Fibroblast of peridontal ligament (primary cell): ENCODE results near the gene TPPP3.
"Not testable (repeated sequence)": the region's sequence is repeated elsewhere in the genome, so short reads cannot be mapped to it uniquely, and the experiment has no call there.

ENCODE experiments used
- DNase-seq: peaks from one replicate; pipeline ENCODE4 v3.0.0-alpha.2; 2010; ENCODE audit errors: extremely low read depth

Gene TPPP3

DNA sequence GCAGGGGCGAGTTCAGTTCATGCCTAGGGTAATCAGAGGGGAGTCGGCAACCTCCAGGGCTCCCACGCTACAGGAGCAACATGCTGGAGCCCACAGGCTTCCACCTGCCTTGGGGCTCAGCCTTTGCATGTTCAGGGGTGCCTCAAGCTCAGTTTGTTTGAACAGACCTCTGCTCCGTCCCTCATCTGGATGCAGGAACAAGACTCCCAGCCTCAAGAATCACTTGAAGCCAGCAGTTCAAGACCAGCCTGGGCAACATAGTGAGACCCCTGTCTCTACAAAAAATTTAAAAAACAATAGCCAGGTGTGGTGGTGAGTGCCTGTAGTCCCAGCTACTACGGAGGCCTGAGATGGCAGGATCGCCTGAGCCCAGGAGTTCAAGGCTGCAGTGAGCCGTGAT lies 32.7 kb upstream of the TPPP3 start:
- no peak for DNase-seq

DNA sequence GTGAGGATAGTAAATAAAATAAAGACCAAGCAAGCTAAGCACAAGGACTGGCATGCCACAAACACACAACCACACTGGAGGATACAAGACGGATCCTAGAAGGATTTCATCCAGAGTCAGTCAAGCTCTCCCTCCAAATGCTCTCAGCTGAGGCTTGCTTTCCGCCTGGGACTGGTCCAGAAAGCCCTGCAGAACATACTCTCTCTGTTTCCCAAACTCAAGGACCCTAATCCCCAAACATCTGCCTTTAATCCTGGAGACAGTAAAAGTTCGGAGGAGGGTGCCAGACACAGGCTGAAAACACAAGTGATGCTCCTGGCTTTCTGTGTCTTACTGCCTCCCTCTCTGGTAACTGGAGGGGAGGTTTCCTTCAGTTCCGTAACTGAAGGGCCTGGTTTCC lies 32.3 kb upstream of the TPPP3 start:
- no peak for DNase-seq

DNA sequence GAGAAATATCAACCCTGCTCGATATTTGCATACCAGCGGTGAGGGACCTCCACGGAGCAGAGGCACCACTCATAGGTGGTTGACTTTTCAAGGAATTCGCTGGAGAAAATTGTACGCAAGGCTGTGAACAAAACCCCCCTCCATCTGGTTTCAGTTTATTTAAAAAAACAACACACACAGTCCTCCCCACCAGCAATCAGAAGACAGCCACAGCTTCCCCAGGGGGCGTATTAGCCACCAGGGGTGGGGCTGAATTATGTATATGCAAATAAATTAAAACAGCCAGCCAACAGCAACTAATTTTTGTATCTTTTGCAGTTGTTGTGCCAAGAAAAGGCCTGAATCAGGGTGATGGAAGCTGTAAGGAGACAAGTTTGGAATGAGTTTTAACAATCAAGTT lies 31.8 kb upstream of the TPPP3 start:
- peak; percentile 77 for DNase-seq

DNA sequence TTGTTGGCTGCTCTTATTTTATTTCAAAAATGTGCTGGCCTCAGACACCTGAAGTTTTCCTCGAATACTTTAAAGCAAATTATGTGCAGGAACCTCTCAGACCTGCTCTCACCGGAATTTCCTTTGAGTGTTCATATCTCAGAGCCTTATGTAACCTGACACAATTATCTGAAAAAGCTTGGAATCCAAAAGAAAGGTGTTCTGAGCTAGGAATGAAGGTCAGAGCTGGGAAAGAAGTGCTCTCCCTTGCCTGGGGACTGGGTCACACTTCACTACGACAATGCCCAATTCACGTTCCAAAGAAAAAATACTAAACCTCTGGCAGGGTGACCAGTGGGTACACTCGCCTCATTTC lies 30.9 kb upstream of the TPPP3 start:
- no peak for DNase-seq

DNA sequence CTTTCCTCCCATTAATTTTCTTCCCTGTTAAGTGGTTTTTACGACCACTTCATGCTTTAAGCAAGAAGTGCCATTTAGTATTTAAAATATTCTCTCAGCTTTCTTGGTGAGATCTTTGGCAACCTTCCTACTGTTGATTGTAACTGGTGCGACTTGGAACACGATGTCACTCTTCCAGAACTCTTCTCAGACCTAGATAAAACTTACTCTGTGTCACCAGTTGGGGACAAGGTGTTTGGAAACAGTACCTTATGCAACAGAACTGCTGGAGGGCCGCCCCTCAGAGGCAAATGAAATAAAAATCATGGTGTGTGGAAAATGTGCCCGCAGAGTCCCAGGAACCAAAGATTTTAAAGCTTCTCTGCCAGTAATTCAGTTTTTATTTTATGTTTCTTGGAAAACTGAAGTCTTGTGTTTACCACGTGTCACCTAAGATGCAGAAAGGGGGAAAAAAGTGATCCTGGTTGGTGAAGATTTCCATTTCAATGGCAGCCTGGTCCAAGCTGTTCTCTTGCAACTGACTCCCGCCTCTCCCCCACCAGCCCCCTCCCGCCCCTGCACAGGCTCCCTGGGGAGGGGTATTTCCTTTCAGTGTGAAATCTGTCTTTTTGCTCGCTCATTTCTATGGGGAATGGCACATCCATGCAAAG lies 30.4 kb upstream of the TPPP3 start:
- no peak for DNase-seq

DNA sequence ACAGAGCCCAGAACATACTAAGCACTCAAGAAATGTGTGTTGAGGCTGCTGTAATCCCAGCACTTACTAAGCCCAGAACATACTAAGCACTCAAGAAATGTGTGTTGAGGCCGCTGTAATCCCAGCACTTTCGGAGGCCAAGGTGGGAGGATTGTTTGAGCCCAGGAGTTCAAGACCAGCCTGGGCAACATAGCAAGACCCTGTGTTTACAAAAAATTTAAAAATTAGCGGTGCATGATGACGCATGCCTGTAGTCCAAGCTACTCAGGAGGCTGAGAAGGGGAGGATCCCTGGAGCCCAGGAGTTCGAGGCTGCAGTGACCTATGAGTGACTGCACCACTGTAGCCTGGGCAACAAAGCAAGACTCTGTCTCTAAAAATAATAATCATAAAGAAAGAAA lies 29.7 kb upstream of the TPPP3 start:
- DNase-seq, result no peak

DNA sequence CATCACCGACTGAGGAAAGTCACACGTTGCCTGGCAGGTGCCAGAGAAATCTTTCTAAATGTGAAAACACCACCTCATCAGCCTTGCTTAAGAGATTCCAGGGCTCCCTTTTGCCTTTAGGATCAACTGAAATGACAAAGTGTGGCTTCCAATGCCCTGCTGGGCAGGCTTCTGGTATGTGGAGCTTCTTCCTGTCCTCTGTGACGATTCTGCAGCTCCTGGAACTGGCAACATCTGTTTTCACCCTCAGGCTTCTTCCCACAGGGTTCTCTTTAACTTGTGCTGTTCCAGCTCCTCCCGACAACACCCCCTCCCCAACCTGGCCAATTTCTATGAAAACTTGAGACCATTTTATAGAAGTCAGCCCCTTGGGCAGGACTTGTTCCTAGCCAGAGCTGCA lies 27.7 kb upstream of the TPPP3 start:
- DNase-seq, result no peak

DNA sequence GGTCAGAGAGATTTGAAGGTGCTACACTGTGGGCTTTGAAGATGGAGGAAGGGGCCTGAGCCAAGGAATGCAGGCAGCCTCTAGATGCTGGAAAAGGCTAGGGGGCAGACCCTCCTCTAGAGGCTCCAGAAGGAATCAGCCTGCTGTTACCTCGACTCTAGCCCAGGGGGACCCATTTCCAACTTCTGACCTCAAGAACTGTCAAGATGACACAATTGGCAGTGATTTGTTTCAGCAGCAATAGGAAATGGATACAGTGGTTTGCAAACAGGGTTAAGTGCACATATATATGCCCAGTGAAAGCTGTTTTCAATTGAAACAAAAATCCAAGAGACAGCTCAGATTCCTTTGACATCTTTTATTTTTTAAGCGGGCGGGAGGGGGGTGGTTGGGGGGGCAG lies 26.6 kb upstream of the TPPP3 start:
- peak; percentile 49 for DNase-seq

DNA sequence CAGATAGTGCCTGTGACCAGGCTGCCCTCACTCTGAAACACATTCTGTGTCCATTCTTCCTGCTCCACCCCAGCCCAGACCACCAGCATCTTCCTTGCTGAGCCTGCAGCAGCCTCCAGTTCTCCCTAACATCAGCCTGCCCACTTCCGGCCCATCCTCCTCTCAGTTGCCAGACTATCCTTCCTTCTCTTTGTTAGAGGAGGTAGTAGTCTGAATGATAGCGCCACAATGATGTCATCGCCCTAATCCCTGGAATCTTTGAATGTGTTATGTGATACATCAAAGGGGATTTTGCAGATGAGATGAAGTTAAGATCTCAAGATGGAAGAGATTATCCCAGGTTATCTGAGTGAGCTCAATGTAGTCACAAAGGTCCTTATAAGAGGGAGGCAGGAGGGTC lies 26.2 kb upstream of the TPPP3 start:
- no peak for DNase-seq

DNA sequence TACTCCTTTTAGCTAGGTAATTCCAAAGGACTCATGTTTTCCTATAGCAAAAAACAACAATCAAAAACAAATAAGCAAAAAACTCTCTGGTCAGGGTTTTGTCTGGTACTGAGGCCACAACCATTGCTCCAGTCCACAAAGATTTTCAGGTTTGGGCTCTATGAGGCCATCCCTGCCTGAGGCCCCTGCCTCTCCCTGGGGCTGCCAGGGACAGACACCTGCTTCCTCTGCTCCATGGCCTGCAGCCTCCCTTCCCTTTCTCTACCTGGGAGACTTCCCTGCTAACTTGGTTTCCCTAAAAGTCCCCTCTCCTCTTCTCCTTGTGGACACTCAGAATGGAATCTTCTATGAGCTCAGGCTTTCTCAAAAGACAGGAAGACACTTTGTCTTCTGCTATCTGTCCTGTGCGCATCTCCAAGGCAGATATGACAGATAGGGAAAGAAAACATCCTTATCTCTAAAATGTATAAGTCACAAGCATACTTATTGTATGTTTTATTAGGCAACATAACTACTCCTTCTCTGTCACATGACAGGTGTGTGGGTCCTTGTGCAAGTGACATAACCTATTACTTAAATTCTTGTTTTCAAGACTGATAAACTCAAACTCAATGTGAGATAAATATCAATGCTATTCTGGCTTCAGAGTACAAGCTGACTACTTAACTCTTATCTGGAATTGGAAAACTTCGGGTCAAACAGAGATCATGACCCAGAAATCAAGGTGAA lies 24.2 kb upstream of the TPPP3 start:
- no peak for DNase-seq

DNA sequence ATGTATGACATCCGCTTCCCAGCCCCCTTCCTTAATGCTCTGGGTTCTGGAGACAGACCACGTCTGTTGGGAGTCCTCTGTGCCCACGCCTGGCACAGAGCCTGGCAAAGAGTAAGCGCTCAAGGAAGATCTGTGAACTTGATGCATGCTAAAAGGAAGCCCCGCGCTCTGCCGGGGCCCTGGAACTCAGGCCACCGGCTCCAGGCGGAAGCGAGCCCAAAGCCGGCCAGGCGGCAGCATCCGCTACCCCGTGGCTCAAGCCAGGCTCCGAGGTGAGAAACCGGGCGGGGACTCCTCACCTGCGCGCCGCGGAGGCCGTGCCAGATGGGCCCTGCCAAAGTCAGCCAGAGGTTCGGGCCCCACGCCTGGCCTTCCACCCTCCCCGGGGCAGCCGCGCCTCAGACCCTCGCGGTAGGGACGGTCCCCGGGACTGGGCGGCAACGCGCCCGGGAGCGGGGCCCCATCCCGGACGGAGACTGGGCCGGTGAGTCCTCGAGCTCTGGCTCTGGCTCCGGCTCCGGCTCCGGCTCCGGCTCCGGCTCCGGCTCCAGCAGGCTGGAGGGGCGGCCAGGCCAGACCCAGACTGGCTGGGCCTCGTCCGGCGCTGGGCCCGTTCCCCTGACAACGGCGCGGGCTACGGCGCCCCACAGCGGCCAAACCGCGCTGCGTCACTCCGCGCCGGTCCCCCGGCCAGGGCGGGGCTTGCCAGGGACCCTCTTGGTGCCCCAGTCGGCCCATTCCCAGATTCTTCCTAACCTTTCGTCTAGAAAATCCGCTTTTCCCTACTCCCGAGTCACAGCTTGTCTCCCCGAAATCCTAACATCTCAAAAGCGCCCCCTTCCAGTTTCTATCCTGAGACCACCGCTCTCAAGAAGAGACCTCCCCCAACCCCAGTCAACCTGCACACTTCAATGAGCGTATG lies 22.8 kb upstream of the TPPP3 start, which contains the start of gene ZDHHC1:
Gene ZDHHC1, minus strand, starts transcription at position 606 of the 922 bp plus-strand sequence. CDS start 8,702 bp downstream, outside the sequence.
- DNase-seq, result peak; percentile 54

DNA sequence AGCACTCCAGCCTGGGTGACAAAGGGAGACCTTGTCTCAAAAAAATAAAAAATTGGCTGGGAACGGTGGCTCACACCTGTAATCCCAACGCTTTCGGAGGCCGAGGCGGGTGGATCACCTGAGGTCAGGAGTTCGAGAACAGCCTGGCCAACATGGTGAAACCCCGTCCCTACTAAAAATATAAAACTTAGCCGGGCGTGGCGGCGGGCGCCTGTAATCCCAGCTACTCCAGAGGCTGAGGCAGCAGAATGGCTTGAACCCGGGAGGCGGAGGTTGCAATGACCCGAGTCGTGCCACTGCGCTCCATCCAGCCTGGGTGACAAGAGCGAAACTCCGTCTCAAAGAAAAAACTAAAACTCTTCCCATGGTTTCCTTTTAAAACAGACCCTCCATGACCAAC lies 22.1 kb upstream of the TPPP3 start:
- not testable (repeated sequence) for DNase-seq

DNA sequence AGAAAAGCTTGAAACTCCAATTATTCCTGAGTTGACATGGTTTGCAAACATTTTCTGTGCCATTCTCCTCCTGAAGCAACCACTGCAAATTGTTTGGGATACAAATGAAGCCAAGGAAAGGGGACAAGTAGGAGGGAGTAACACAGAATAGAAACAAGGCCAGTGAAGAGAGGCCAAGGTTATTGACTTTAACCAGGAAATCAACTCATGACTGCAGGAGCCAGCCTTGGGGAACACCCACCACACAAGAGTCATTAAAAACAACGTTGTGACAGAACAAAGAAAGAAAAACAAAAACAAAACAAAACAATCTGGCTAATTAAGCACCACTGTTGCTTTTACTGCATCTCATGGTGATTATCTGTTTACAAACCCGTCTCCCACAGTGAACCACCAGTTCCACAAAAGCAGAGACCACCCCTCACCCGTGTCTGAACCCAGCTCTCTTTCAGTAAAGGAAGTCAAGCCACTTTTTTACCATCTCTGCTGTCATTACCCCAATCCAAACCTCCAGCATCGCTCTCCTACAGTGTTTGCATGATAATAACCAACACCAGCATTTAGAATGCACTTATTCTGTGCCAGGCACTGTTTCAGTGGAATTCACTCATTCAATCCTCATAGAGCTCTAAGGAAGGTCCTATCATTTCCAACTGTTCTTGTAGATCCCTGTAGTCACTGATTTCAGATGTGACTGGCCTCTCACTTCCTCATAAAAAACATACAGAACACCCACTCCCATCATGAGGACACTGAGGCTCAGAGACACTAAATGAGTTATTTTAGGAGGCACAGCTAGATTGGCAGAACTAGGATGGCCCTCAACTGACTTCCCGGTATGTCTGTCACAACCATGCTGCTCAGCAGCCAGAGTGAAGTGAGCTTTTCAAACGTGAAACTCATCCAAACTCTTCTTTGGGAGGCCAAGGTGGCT lies 20.9 kb upstream of the TPPP3 start:
- no peak for DNase-seq

DNA sequence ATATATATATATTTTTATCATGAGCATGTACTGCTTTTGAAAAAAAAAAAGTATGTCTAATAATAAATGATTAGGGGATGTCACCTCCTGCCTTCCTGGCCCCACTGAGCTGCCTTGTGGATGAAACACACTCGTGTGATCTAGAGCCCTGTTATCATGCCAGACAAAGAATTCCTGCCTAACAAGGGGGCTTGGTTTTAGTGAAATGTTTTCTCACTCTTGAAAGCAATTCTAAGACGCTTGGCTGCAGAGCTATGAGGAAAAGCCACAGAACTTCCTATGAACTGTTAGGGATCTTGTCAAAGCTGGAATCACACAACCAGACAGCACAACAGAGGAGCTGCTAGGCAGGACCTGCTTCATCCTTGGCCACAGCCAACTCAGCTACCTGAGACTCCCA lies 19.0 kb upstream of the TPPP3 start:
- DNase-seq, result peak; percentile 36

DNA sequence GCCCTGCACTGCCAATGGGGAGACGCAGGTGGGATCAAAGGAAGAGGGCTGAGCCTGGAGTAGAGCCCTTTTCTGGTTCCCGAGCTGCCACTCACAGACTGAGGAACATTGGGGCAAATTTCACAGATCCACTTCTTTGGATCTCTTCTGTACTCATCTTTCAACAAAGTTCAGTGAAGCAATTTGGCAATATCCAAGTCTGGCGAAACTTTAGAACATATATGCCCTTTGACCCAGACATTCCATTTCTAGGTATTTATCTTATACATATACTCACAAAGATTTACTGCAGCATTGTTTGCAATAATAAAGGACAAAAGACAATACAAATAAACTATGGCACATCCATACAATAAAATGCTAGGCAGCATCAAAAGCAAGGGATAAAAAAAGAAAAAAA lies 18.0 kb upstream of the TPPP3 start:
- DNase-seq, result no peak

DNA sequence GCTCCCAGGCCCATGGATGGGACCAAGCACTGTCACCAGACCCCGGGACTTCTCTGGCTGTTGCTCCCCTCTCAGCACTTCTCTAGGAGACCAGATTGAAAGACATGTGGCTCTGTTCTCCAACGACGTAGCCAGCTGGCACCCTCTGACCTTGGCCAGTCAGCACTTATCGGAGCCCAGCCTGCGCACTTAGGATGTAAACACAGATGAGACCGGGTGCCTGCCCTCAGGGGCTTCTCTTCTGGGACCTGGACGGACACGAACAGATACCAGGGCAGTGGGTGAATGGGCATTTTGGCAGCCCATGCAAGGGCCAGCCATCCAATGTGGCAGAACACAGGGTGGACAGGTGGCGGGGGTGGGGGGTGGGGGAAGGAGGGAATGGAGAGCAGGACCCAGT lies 16.3 kb upstream of the TPPP3 start:
- no peak for DNase-seq

DNA sequence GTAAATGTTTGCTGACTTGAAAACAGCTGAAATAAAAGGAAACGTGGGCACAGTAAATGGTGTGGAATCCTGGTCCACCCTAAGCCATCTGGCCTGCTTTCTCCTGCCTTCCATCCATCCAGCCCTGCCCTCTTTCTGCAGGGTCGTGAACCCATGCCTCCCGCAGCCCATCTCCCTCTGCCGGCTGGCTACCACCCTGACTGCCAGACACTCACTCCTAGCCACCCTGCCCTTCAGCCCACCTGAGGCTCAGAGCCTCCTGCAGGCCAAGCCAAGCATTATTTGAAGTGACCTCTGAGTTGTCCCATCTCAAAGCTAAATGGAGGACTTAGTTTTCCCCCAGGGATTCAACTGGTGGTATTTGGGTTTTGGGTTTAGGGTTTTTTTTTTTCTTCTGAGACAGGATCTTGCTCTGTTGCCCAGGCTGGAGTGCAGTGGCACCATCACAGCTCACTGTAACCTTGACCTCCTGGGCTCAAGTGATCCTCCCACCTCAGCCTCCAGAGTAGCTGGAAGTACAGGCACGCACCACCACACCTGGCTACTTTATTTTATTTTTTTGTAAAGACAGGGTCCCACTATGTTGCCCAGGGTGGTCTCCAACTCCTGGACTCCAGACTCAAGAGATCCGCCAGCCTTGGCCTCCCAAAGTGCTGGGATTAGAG lies 14.6 kb upstream of the TPPP3 start:
- DNase-seq, result no peak

DNA sequence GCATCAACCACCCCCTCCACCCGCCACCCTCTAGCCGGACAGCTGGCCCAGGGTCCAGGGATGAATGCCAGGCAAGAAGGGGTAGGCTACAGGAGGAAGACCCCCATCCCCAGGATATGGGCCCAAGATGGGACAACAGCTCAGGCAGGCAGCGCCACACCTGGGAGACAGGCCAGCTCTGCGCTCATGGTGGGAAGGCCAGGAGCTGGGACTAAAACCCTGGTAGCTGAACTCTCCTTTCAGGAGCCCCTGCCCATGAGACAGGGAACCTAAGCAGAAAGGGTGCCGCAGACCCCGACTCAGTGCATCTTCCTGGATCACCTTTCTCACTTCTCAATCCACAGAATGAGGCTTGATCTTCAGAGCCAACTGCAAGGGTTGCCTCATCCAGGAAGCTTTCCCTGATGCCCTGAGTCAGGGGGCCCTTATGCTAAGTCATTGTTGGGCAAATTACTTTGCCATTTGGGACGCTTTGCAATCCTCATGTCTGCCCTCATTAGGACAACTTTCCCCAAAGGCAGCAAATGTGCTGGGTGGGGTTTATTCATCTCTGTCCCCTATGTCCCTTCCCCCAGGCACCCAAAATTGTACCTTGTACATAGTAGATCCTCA lies 14.0 kb upstream of the TPPP3 start:
- DNase-seq, result peak; percentile 28

DNA sequence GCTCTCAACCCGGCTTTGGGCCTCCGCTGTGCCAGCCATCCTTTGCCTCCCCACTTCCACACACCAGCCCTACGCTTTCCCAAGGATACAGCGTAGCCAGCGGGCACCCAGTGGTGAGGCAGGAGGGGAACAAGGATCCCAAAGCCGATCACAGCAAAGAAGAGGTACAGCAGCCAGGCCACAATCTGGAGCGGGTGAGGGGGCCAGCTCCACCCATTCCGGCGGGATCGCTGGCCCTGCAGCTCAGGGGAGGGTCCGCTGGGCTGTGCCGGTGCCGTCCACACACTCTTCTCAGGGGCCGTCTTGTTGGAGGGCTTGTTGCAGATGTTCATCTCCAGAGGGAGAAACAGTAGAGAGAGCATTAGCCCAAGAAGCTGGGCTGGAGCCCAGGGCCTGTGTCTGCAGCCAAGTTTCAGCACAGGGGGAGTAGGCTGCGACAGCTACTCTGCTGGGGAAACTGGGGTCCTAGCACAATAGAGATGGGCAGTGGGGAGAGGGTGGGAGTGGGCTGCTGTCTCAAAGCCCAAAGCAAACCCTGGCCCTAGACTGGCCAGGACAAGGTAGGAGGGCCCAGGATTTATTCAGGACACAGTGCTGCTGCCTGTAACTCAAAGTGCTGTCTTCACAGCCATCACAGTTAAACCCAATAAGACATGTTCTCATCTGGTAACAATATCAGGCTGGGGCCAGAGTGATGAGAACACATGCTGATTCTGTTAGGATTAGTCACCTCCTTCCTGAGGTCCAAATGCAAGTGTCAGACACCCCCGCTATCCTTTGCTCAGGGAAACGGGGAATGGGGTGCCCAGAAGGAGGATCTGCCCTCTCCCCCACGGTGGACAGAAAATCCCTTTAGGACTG lies 13.0 kb upstream of the TPPP3 start:
- peak; percentile 90 for DNase-seq

DNA sequence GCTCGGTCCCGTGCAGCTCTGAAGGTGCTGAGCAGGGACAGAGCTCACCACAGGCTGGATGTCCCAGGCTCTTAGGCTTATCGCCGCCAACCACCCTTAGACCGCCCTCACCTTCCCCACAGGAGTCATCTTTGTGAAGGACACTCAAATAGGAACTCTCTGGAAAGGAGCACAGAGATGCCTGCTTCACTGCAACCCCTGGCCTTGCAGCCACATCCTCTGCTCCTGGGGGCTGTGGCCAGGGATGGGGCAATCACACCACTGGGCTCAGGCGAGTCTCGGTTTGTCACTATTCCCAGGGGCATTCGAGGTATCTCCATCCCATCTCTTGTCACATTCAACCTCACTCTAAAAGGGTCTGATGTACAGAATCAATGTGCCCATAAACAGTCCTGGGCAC lies 12.0 kb upstream of the TPPP3 start:
- no peak for DNase-seq
